Gastrocnemius medialis (tissue), 4 donors: ENCODE data around the gene CFAP57. TPM values are rescaled to one million over a fixed set of nuclear protein-coding genes. Genes with fewer than 3 reads are reported as not detected.
"Not testable (repeated sequence)": the region's sequence is repeated elsewhere in the genome, so short reads cannot be mapped to it uniquely, and the experiment has no call there.

ENCODE experiments used
- ATAC-seq, 2 donors: fragments of 150-250 bp; one replicate each; pipeline ENCODE4 v1.9.1; 2016
- DNase-seq, 2 donors: peaks; one replicate each; pipeline ENCODE4 v3.0.0-alpha.2; 2019
- H3K27ac ChIP-seq, 4 donors: fragments of 200-600 bp; sonication (generic); 1 replicate in 1 of 4; 2 replicates in 3 of 4; pipeline ENCODE4 v1.5.1; 2016 to 2018; ENCODE audit warnings: mild to moderate bottlenecking in 2 of 4, moderate library complexity in 1 of 4
- H3K27me3 ChIP-seq, 3 donors: fragments of 200-600 bp; sonication (generic) in 2 of 3; 1 replicate in 1 of 3; 2 replicates in 2 of 3; pipeline versions ENCODE4 v1.5.1 to v1.6.0; 2016 to 2019; ENCODE audit warnings: mild to moderate bottlenecking in 1 of 3, moderate library complexity in 1 of 3
- H3K36me3 ChIP-seq, 2 donors: fragments of 200-600 bp; sonication (generic) in 1 of 2; one replicate each; pipeline ENCODE4 v1.5.1; 2017 to 2018
- H3K4me1 ChIP-seq, 2 donors: fragments of 200-600 bp; sonication (generic) in 1 of 2; one replicate each; pipeline ENCODE4 v1.5.1; 2016 to 2017; ENCODE audit warnings: mild to moderate bottlenecking in 2 of 2
- H3K4me3 ChIP-seq, 4 donors: fragments of 200-600 bp; sonication (generic) in 3 of 4; 1 replicate in 1 of 4; 2 replicates in 3 of 4; pipeline ENCODE4 v1.5.1; 2016 to 2019; ENCODE audit warnings: mild to moderate bottlenecking in 2 of 4
- H3K9me3 ChIP-seq, 3 donors: fragments of 200-600 bp; sonication (generic) in 2 of 3; 1 replicate in 1 of 3; 2 replicates in 2 of 3; pipeline ENCODE4 v1.5.1; 2016 to 2019
- CTCF ChIP-seq, 5 experiments: fragments of 450-650 bp in 3 of 5; fragments of 200-600 bp in 2 of 5; sonication (generic) in 2 of 5; IDR thresholded peaks in 4 of 5; conservative IDR thresholded peaks in 1 of 5; 1 replicate in 4 of 5; 2 replicates in 1 of 5; pipeline ENCODE4 v1.5.1; 2016 to 2019; ENCODE audit warnings: antibody characterized with exemption in 5 of 5, mild to moderate bottlenecking in 3 of 5, moderate library complexity in 3 of 5
- POLR2A ChIP-seq, 2 donors: fragments of 450-650 bp; IDR thresholded peaks; one replicate each; pipeline ENCODE4 v1.6.1; 2017; ENCODE audit warnings: antibody characterized with exemption in 2 of 2, mild to moderate bottlenecking in 2 of 2, moderate library complexity in 2 of 2
- in situ Hi-C, 4 donors: fragments of 200-750 bp; cut with MboI; loops; one replicate each; pipeline versions ENCODE4 v1.15.0 to v1.8.0; 2017; ENCODE audit warnings: low sequenced_read_pairs in 4 of 4
- intact Hi-C: fragments of 100-400 bp; cut with DNase I; formaldehyde crosslinking; loops from one replicate; pipeline ENCODE4 v1.15.1; 2023; ENCODE audit warnings: low total_unique reads
- total RNA-seq, 4 donors: library from RNA; depleted of rRNA; stranded (reverse); fragments of >200 nt; gene quantifications; one replicate each; pipeline versions ENCODE4 v1.1.0 to v1.2.3, GENCODE V29; 2016

The CFAP57 gene
- total RNA-seq, 4 donors from 2014 or later, result 0.10 to 0.13 TPM; not detected in 2

GRCh38 chr1:43204394-43204793 lies 32.3 kb downstream of the CFAP57 start:
- Histone ChIP-seq H3K36me3 (no peaks in the 10 kb centered on the region), H3K4me1 (peaks cover 0 to 6% of the 10 kb centered on the region in 2 donors), H3K4me3 (no peak overlapping the region), H3K9me3 (no peaks in the 10 kb centered on the region), H3K27me3 (no peaks in the 10 kb centered on the region), H3K27ac (no peak overlapping the region)
- in situ Hi-C loops, result no loop called here
- intact Hi-C loops, result no loop called here
- ATAC-seq (no peak), DNase-seq (no peak)
- no peak for TF ChIP-seq POLR2A (IDR thresholded peaks at IDR 0.05)
- no peak for TF ChIP-seq CTCF (IDR thresholded peaks at IDR 0.05 in 4 of 5, conservative IDR thresholded peaks at IDR 0.05 in 1 of 5)

- in situ Hi-C loops (no loop called here), intact Hi-C loops (no loop called here)
- no peak for ATAC-seq
- no peaks in the 10 kb centered on the region for H3K9me3 ChIP-seq
- H3K27ac ChIP-seq, result peak overlapping the region; percentile 3 to 42 (median 14)
- H3K4me3 ChIP-seq, result no peak overlapping the region
- no peak for DNase-seq
- H3K27me3 ChIP-seq, result peaks cover 0 to 2% (median 0%) of the 10 kb centered on the region in 3 donors
- no peak for TF ChIP-seq POLR2A (IDR thresholded peaks at IDR 0.05)
- no peak for TF ChIP-seq CTCF (IDR thresholded peaks at IDR 0.05 in 4 of 5, conservative IDR thresholded peaks at IDR 0.05 in 1 of 5)
- no peaks in the 10 kb centered on the region for H3K36me3 ChIP-seq
- peaks cover 0 to 6% of the 10 kb centered on the region in 2 donors for H3K4me1 ChIP-seq
Observed at GRCh38 chr1:43205671-43206070, 33.5 kb downstream of the CFAP57 start.

GRCh38 chr1:43206600-43207228 lies 34.6 kb downstream of the CFAP57 start:
- peak; percentile 54 to 68 for ATAC-seq
- no peak for DNase-seq
- intact Hi-C loops (no loop called here), in situ Hi-C loops (no loop called here)
- Histone ChIP-seq H3K9me3 (no peaks in the 10 kb centered on the region), H3K4me1 (peaks cover 0 to 6% of the 10 kb centered on the region in 2 donors), H3K27me3 (peaks cover 0 to 2% (median 0%) of the 10 kb centered on the region in 3 donors), H3K36me3 (no peaks in the 10 kb centered on the region), H3K4me3 (no peak overlapping the region), H3K27ac (peak overlapping the region; percentile 33 to 62 (median 42))
- TF ChIP-seq CTCF (IDR thresholded peaks at IDR 0.05 in 4 of 5, conservative IDR thresholded peaks at IDR 0.05 in 1 of 5), result no peak
- TF ChIP-seq POLR2A (IDR thresholded peaks at IDR 0.05), result no peak

- DNase-seq, result no peak
- peaks cover 0 to 2% (median 0%) of the 10 kb centered on the region in 3 donors for H3K27me3 ChIP-seq
- peaks cover 0 to 6% of the 10 kb centered on the region in 2 donors for H3K4me1 ChIP-seq
- intact Hi-C loops (no loop called here), in situ Hi-C loops (no loop called here)
- H3K27ac ChIP-seq, result peak overlapping the region; percentile 25 to 62 (median 38)
- no peak overlapping the region for H3K4me3 ChIP-seq
- TF ChIP-seq POLR2A (IDR thresholded peaks at IDR 0.05) (no peak), CTCF (IDR thresholded peaks at IDR 0.05 in 4 of 5, conservative IDR thresholded peaks at IDR 0.05 in 1 of 5) (no peak)
- H3K36me3 ChIP-seq, result no peaks in the 10 kb centered on the region
- ATAC-seq, result peak in 1 of 2 donors; percentile 18
- no peaks in the 10 kb centered on the region for H3K9me3 ChIP-seq
Observed at GRCh38 chr1:43207229-43207853, 35.2 kb downstream of the CFAP57 start.

- H3K9me3 ChIP-seq, H3K4me1 ChIP-seq, H3K27ac ChIP-seq, H3K4me3 ChIP-seq, intact Hi-C loops, DNase-seq, H3K27me3 ChIP-seq, ATAC-seq, H3K36me3 ChIP-seq, in situ Hi-C loops: not testable (repeated sequence)
Observed at GRCh38 chr1:43208277-43208676, 36.1 kb downstream of the CFAP57 start.
